Duodenal mucosa (tissue), 2 donors: Measurements from ENCODE around the gene LTBP1.
"Not testable (repeated sequence)": the region's sequence is repeated elsewhere in the genome, so short reads cannot be mapped to it uniquely, and the experiment has no call there.

Experiments used
- H3K27ac ChIP-seq: one replicate; pipeline ENCODE4 v1.7.0; 2013; ENCODE audit warnings: low read depth, low read length
- H3K27me3 ChIP-seq, 2 donors: one replicate each; pipeline ENCODE4 v1.7.0; 2013; ENCODE audit warnings: low read length in 2 of 2, control low read depth in 1 of 2; ENCODE audit not compliant: insufficient read depth in 2 of 2, control insufficient read depth in 1 of 2
- H3K36me3 ChIP-seq, 2 donors: one replicate each; pipeline ENCODE4 v1.7.0; 2013; ENCODE audit warnings: low read length in 2 of 2, control low read depth in 1 of 2; ENCODE audit not compliant: insufficient read depth in 2 of 2, control insufficient read depth in 1 of 2
- H3K4me1 ChIP-seq, 2 donors: one replicate each; pipeline ENCODE4 v1.7.0; 2013; ENCODE audit warnings: low read length in 2 of 2, control low read depth in 1 of 2; ENCODE audit not compliant: insufficient read depth in 2 of 2, control insufficient read depth in 1 of 2
- H3K4me3 ChIP-seq, 2 donors: one replicate each; pipeline ENCODE4 v1.7.0; 2013; ENCODE audit warnings: low read length in 2 of 2, low read depth in 1 of 2
- H3K9ac ChIP-seq, 2 donors: one replicate each; pipeline ENCODE4 v1.7.0; 2013; ENCODE audit warnings: low read length in 2 of 2, low read depth in 1 of 2
- H3K9me3 ChIP-seq, 2 donors: one replicate each; pipeline ENCODE4 v1.7.0; 2013; ENCODE audit warnings: low read length in 2 of 2, control low read depth in 1 of 2; ENCODE audit not compliant: control insufficient read depth in 1 of 2

Gene LTBP1

GRCh38 chr2:33442052-33442451, 495.3 kb downstream of the LTBP1 start:
- not testable (repeated sequence) for H3K36me3 ChIP-seq, H3K9me3 ChIP-seq, H3K9ac ChIP-seq, H3K4me3 ChIP-seq, H3K4me1 ChIP-seq, H3K27me3 ChIP-seq, H3K27ac ChIP-seq

- Histone ChIP-seq H3K27ac (no peak overlapping the region), H3K9ac (no peak overlapping the region), H3K4me3 (no peak overlapping the region), H3K9me3 (no peaks in the 10 kb centered on the region), H3K27me3 (no peaks in the 10 kb centered on the region), H3K36me3 (no peaks in the 10 kb centered on the region), H3K4me1 (no peaks in the 10 kb centered on the region)
Measured at GRCh38 chr2:33442528-33443079, 495.9 kb downstream of the LTBP1 start.

- Histone ChIP-seq H3K9ac (no peak overlapping the region), H3K4me3 (no peak overlapping the region), H3K27me3 (no peaks in the 10 kb centered on the region), H3K9me3 (no peaks in the 10 kb centered on the region), H3K36me3 (no peaks in the 10 kb centered on the region), H3K27ac (no peak overlapping the region), H3K4me1 (no peaks in the 10 kb centered on the region)
Measured at GRCh38 chr2:33443274-33443829, 496.6 kb downstream of the LTBP1 start.

GRCh38 chr2:33444967-33445366, 498.2 kb downstream of the LTBP1 start:
- no peaks in the 10 kb centered on the region for H3K36me3 ChIP-seq
- no peaks in the 10 kb centered on the region for H3K27me3 ChIP-seq
- no peak overlapping the region for H3K4me3 ChIP-seq
- H3K9me3 ChIP-seq, result no peaks in the 10 kb centered on the region
- no peaks in the 10 kb centered on the region for H3K4me1 ChIP-seq
- H3K27ac ChIP-seq, result no peak overlapping the region
- no peak overlapping the region for H3K9ac ChIP-seq

GRCh38 chr2:33448220-33448899, 501.6 kb downstream of the LTBP1 start:
- Histone ChIP-seq H3K9ac (no peak overlapping the region), H3K27me3 (no peaks in the 10 kb centered on the region), H3K36me3 (no peaks in the 10 kb centered on the region), H3K4me1 (no peaks in the 10 kb centered on the region), H3K4me3 (no peak overlapping the region), H3K9me3 (peaks cover 0 to 6% of the 10 kb centered on the region in 2 donors), H3K27ac (no peak overlapping the region)
